Measurements from ENCODE around the gene CADPS.
"Not testable (repeated sequence)": the region's sequence is repeated elsewhere in the genome, so short reads cannot be mapped to it uniquely, and the experiment has no call there.

Gene CADPS

GRCh38 chr3:62586356-62586755, 288.9 kb downstream of the CADPS start:
- Histone ChIP-seq H3K9me3 (no peaks in the 10 kb centered on the region), H3K4me1 (no peaks in the 10 kb centered on the region), H3K27me3 (no peaks in the 10 kb centered on the region), H3K4me3 (no peak overlapping the region), H3K36me3 (no peaks in the 10 kb centered on the region), H3K27ac (no peak overlapping the region)
- intact Hi-C loops (cut with DNase I; ENCODE audit: low total_unique reads) = no loop called here
- no peak for DNase-seq
- TF ChIP-seq CTCF (IDR thresholded peaks at IDR 0.05) = no peak

- Histone ChIP-seq H3K4me3 (no peak overlapping the region), H3K4me1 (no peaks in the 10 kb centered on the region), H3K27me3 (no peaks in the 10 kb centered on the region), H3K27ac (no peak overlapping the region), H3K36me3 (no peaks in the 10 kb centered on the region), H3K9me3 (no peaks in the 10 kb centered on the region)
- no peak for TF ChIP-seq CTCF (IDR thresholded peaks at IDR 0.05)
- intact Hi-C loops (cut with DNase I; ENCODE audit: low total_unique reads) = no loop called here
- DNase-seq = no peak
Observed at GRCh38 chr3:62585861-62586260, 289.4 kb downstream of the CADPS start.

GRCh38 chr3:62584636-62585035, 290.6 kb downstream of the CADPS start:
- Histone ChIP-seq H3K36me3 (no peaks in the 10 kb centered on the region), H3K27me3 (no peaks in the 10 kb centered on the region), H3K9me3 (peaks cover 0 to 4% (median 2%) of the 10 kb centered on the region in 3 donors), H3K27ac (no peak overlapping the region), H3K4me3 (no peak overlapping the region), H3K4me1 (no peaks in the 10 kb centered on the region)
- TF ChIP-seq CTCF (IDR thresholded peaks at IDR 0.05) = no peak
- DNase-seq = no peak
- intact Hi-C loops (cut with DNase I; ENCODE audit: low total_unique reads) = no loop called here

- no peaks in the 10 kb centered on the region for H3K4me1 ChIP-seq
- intact Hi-C loops (cut with DNase I; ENCODE audit: low total_unique reads) = no loop called here
- H3K9me3 ChIP-seq = peaks cover 0 to 15% (median 4%) of the 10 kb centered on the region in 3 donors
- TF ChIP-seq CTCF (IDR thresholded peaks at IDR 0.05) = no peak
- H3K4me3 ChIP-seq = no peak overlapping the region
- H3K27ac ChIP-seq = no peak overlapping the region
- no peak for DNase-seq
- H3K27me3 ChIP-seq = no peaks in the 10 kb centered on the region
- H3K36me3 ChIP-seq = no peaks in the 10 kb centered on the region
Observed at GRCh38 chr3:62582495-62583172, 292.6 kb downstream of the CADPS start.

- not testable (repeated sequence) for H3K27me3 ChIP-seq, H3K27ac ChIP-seq, DNase-seq
Observed at GRCh38 chr3:62580485-62580884, 294.7 kb downstream of the CADPS start.

GRCh38 chr3:62577153-62577552, 298.1 kb downstream of the CADPS start:
- peaks cover 0 to 15% (median 4%) of the 10 kb centered on the region in 3 donors for H3K9me3 ChIP-seq
- DNase-seq = no peak
- no peak for TF ChIP-seq CTCF (IDR thresholded peaks at IDR 0.05)

More at GRCh38 chr3:62580485-62580884, 294.7 kb downstream of the CADPS start:
- H3K4me1 ChIP-seq; H3K36me3 ChIP-seq; intact Hi-C loops (cut with DNase I; ENCODE audit: low total_unique reads); H3K4me3 ChIP-seq: not testable (repeated sequence)
- H3K9me3 ChIP-seq = peaks cover 0 to 15% (median 4%) of the 10 kb centered on the region in 3 donors

More at GRCh38 chr3:62577153-62577552, 298.1 kb downstream of the CADPS start:
- Histone ChIP-seq H3K4me1 (no peaks in the 10 kb centered on the region), H3K4me3 (no peak overlapping the region), H3K36me3 (no peaks in the 10 kb centered on the region), H3K27ac (no peak overlapping the region), H3K27me3 (no peaks in the 10 kb centered on the region)
- intact Hi-C loops (cut with DNase I; ENCODE audit: low total_unique reads) = no loop called here
